ENCODE measurements around the gene TFAP2A. TPM values are rescaled to one million over a fixed set of nuclear protein-coding genes. Genes with fewer than 3 reads are reported as not detected.
A peak's percentile ranks its signal among the peaks of the same experiment; 100 is the strongest.

TFAP2A gene
- total and polyA plus RNA-seq, 10 of the 15 experiments (the other 5 are each of a cell fraction or from before 2014, with no cell fraction given) = 0.05 to 0.46 (median 0.17) TPM; not detected in 4

GRCh38 chr6:10437891-10438290, 23.0 kb upstream of the TFAP2A start:
- no peak for FAIRE-seq
- DNase-seq (ENCODE audit: low read depth, low spot score) = no peak
- 44% methylated on average over 3 of the region's 3 CpGs for WGBS (ENCODE audit: insufficient coverage, insufficient replicate concordance, low lambda C conversion rate, missing lambda C conversion rate)

GRCh38 chr6:10434235-10434634, 19.4 kb upstream of the TFAP2A start:
- no TSS peak for BruUV-seq (replicated peaks)
- Histone ChIP-seq H2AFZ (ENCODE audit: control insufficient read depth, low read depth, low read length) (peak overlapping the region; percentile 70), H3K36me3 (ENCODE audit: control insufficient read depth in 2 of 2, insufficient read depth in 2 of 2, low read length in 1 of 2) (no peaks in the 10 kb centered on the region), H3K9me3 (replicated peaks; ENCODE audit: control insufficient read depth, insufficient read depth, low read length) (no peaks in the 10 kb centered on the region), H3K4me2 (ENCODE audit: control insufficient read depth, insufficient read depth) (no peak overlapping the region), H4K20me1 (ENCODE audit: control insufficient read depth, insufficient read depth) (no peaks in the 10 kb centered on the region), H3K4me1 (ENCODE audit: control insufficient read depth, insufficient read depth, low read length) (no peaks in the 10 kb centered on the region), H3K4me3 (no peak overlapping the region), H3K79me2 (ENCODE audit: control insufficient read depth, insufficient read depth, low read length) (no peaks in the 10 kb centered on the region), H3K9ac (ENCODE audit: control insufficient read depth, insufficient read depth, low read length) (no peak overlapping the region), H3K27me3 (replicated peaks in 1 of 2; ENCODE audit: control insufficient read depth in 2 of 2, insufficient read depth in 2 of 2, low read length in 1 of 2) (no peaks in the 10 kb centered on the region), H3K27ac (ENCODE audit: control insufficient read depth, insufficient read depth) (no peak overlapping the region)
- SMC1A ChIA-PET (ENCODE audit: uncharacterized antibody, unreplicated experiment) = interaction anchor here (0.6 to 6.1 kb wide), 6 partner anchors 15 to 404 kb away, joined by 3 to 42 read pairs (median 4); no protein-coding TSS in a partner anchor
- ATAC-seq (peak; percentile 59), FAIRE-seq (no peak), DNase-seq (ENCODE audit: low read depth, low spot score) (no peak)
- RAD21 ChIA-PET (ENCODE audit: unreplicated experiment) = interaction anchor here (1.5 to 3.1 kb wide), 3 partner anchors 10 to 178 kb away, joined by 3 to 26 read pairs (median 8); no protein-coding TSS in a partner anchor
- TF ChIP-seq SPI1 (IDR thresholded peaks at IDR 0.05; ENCODE audit: borderline replicate concordance, insufficient read depth, low read depth, low read length) (peak; percentile 76), POU2F2 (IDR thresholded peaks at IDR 0.05; ENCODE audit: borderline replicate concordance, low read depth, low read length) (no peak)
- CTCF ChIA-PET = interaction anchor here (0.6 to 3.4 kb wide), 23 partner anchors 8 to 1452 kb away, joined by 3 to 25 read pairs (median 4); partner anchors contain the start of gene TFAP2A
- POLR2A ChIA-PET = no interaction called here
- in situ Hi-C loops (cut with MboI) = loop anchor here (5.0 to 25.0 kb wide), 4 partner anchors 899 to 1897 kb away; no protein-coding TSS in a partner anchor
- intact Hi-C loops (cut with micrococcal nuclease; ENCODE audit: unreplicated experiment) = loop anchor here (10.0 kb wide), 2 partner anchors 1019 to 1899 kb away; no protein-coding TSS in a partner anchor
- 29% methylated on average over 4 of the region's 4 CpGs for WGBS (ENCODE audit: insufficient coverage, insufficient replicate concordance, low lambda C conversion rate, missing lambda C conversion rate)

More at GRCh38 chr6:10437891-10438290, 23.0 kb upstream of the TFAP2A start:
- no peaks in the 10 kb centered on the region for H4K20me1 ChIP-seq (ENCODE audit: control insufficient read depth, insufficient read depth)
- no TSS peak for BruUV-seq (replicated peaks)
- SMC1A ChIA-PET (ENCODE audit: uncharacterized antibody, unreplicated experiment) = interaction anchor here (0.6 to 6.1 kb wide), 4 partner anchors 9 to 26 kb away, joined by 3 to 42 read pairs (median 3); no protein-coding TSS in a partner anchor
- H3K9ac ChIP-seq (ENCODE audit: control insufficient read depth, insufficient read depth, low read length) = no peak overlapping the region
- ATAC-seq = no peak
- POLR2A ChIA-PET = interaction anchor here (0.6 kb wide), 2 partner anchors 34 to 281 kb away, joined by 3 read pairs; no protein-coding TSS in a partner anchor
- H3K9me3 ChIP-seq (replicated peaks; ENCODE audit: control insufficient read depth, insufficient read depth, low read length) = no peaks in the 10 kb centered on the region
- no peak overlapping the region for H3K4me2 ChIP-seq (ENCODE audit: control insufficient read depth, insufficient read depth)
- no peak overlapping the region for H2AFZ ChIP-seq (ENCODE audit: control insufficient read depth, low read depth, low read length)
- no peak overlapping the region for H3K27ac ChIP-seq (ENCODE audit: control insufficient read depth, insufficient read depth)
- TF ChIP-seq ATF7 (IDR thresholded peaks at IDR 0.05; ENCODE audit: low read depth) = no peak
- H3K27me3 ChIP-seq (replicated peaks in 1 of 2; ENCODE audit: control insufficient read depth in 2 of 2, insufficient read depth in 2 of 2, low read length in 1 of 2) = no peaks in the 10 kb centered on the region
- no peaks in the 10 kb centered on the region for H3K79me2 ChIP-seq (ENCODE audit: control insufficient read depth, insufficient read depth, low read length)
- no peak overlapping the region for H3K4me3 ChIP-seq
- H3K4me1 ChIP-seq (ENCODE audit: control insufficient read depth, insufficient read depth, low read length) = no peaks in the 10 kb centered on the region
- CTCF ChIA-PET = interaction anchor here (0.7 to 3.0 kb wide), 9 partner anchors 9 to 1519 kb away, joined by 3 to 19 read pairs (median 3); no protein-coding TSS in a partner anchor
- intact Hi-C loops (cut with micrococcal nuclease; ENCODE audit: unreplicated experiment) (loop anchor here (10.0 kb wide), 2 partner anchors 1023 to 1903 kb away; no protein-coding TSS in a partner anchor), in situ Hi-C loops (cut with MboI) (loop anchor here (5.0 to 25.0 kb wide), 5 partner anchors 186 to 1901 kb away; no protein-coding TSS in a partner anchor)
- H3K36me3 ChIP-seq (ENCODE audit: control insufficient read depth in 2 of 2, insufficient read depth in 2 of 2, low read length in 1 of 2) = no peaks in the 10 kb centered on the region
- RAD21 ChIA-PET (ENCODE audit: unreplicated experiment) = interaction anchor here (1.5 to 2.3 kb wide), 2 partner anchors 8 to 28 kb away, joined by 4 to 11 read pairs; no protein-coding TSS in a partner anchor
